ENCODE data around the gene RBM24.

Gene RBM24

GRCh38 chr6:17269840-17270239 is 11.3 kb upstream of the RBM24 start:
- no peak overlapping the region for H3K4me3 ChIP-seq (ENCODE audit: low read depth, low read length)
- TF ChIP-seq ZFP37 (tag by site-specific recombination; IDR thresholded peaks at IDR 0.05) (no peak), ZSCAN30 (tag by site-specific recombination; IDR thresholded peaks at IDR 0.05) (no peak), ZNF629 (tag by site-specific recombination; IDR thresholded peaks at IDR 0.05) (no peak), ZNF621 (tag by site-specific recombination; IDR thresholded peaks at IDR 0.05) (no peak), ZNF426 (tag by site-specific recombination; IDR thresholded peaks at IDR 0.05) (no peak), ZNF596 (tag by site-specific recombination; IDR thresholded peaks at IDR 0.05) (no peak), ZBTB1 (tag by site-specific recombination; IDR thresholded peaks at IDR 0.05) (no peak), ZNF404 (tag by site-specific recombination; IDR thresholded peaks at IDR 0.05) (no peak), SP3 (tag by site-specific recombination; IDR thresholded peaks at IDR 0.05) (no peak)
- no peak overlapping the region for H3K27ac ChIP-seq (ENCODE audit: extremely low read depth, low read depth, low read length)
- no peaks in the 10 kb centered on the region for H3K36me3 ChIP-seq (ENCODE audit: control insufficient read depth in 2 of 2, insufficient read depth in 1 of 2, low read length in 2 of 2)
- ChIA-PET POLR2A (no interaction called here), CTCF (no interaction called here)
- no peaks in the 10 kb centered on the region for H3K4me1 ChIP-seq (ENCODE audit: control insufficient read depth, insufficient read depth, low read length)
- no peaks in the 10 kb centered on the region for H3K9me3 ChIP-seq (ENCODE audit: control insufficient read depth, insufficient read depth, low read depth, low read length)

DNA sequence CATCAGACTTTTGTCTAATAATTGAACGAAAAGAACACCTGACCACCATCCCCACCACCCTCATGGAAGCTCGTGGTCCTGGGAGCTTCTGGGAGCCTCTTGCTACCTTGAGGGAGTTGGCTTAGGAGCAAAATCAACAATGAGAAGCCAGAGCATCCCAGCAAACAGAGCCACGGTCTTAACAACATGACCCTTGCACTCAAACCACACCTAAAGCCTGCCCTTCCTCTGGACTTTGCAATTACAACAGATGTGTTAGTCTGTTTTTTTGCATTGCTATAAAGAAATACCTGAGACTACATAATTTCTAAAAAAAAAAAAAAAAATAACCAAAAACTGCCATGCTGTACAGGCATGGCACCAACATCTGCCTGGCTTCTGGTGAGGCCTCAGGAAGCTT is 9.5 kb upstream of the RBM24 start:
- TF ChIP-seq ZNF416 (tag by site-specific recombination; IDR thresholded peaks at IDR 0.05) (no peak), ZNF843 (tag by site-specific recombination; IDR thresholded peaks at IDR 0.05) (no peak), ZNF558 (tag by site-specific recombination; IDR thresholded peaks at IDR 0.05) (no peak), ZNF433 (tag by site-specific recombination; IDR thresholded peaks at IDR 0.05; ENCODE audit: low read depth) (no peak), ZNF692 (tag by site-specific recombination; IDR thresholded peaks at IDR 0.05) (no peak), ZBTB1 (tag by site-specific recombination; IDR thresholded peaks at IDR 0.05) (no peak), KLF16 (tag by site-specific recombination; IDR thresholded peaks at IDR 0.05) (no peak), ZNF830 (tag by site-specific recombination; IDR thresholded peaks at IDR 0.05; ENCODE audit: low read depth) (no peak), ZNF354C (tag by site-specific recombination; IDR thresholded peaks at IDR 0.05; ENCODE audit: borderline replicate concordance, low read depth) (no peak), ZNF629 (tag by site-specific recombination; IDR thresholded peaks at IDR 0.05) (no peak), OVOL3 (tag by site-specific recombination; IDR thresholded peaks at IDR 0.05) (no peak), ZNF311 (tag by site-specific recombination; IDR thresholded peaks at IDR 0.05; ENCODE audit: borderline replicate concordance) (no peak), KLF1 (tag by site-specific recombination; IDR thresholded peaks at IDR 0.05) (no peak), ZBTB8A (tag by site-specific recombination; IDR thresholded peaks at IDR 0.05) (no peak), ZNF521 (tag by site-specific recombination; IDR thresholded peaks at IDR 0.05) (no peak), ZNF366 (tag by site-specific recombination; conservative IDR thresholded peaks at IDR 0.05) (no peak), ZNF16 (tag by site-specific recombination; IDR thresholded peaks at IDR 0.05; ENCODE audit: low read depth) (no peak)
- TF ChIP-seq, protein P1, sequence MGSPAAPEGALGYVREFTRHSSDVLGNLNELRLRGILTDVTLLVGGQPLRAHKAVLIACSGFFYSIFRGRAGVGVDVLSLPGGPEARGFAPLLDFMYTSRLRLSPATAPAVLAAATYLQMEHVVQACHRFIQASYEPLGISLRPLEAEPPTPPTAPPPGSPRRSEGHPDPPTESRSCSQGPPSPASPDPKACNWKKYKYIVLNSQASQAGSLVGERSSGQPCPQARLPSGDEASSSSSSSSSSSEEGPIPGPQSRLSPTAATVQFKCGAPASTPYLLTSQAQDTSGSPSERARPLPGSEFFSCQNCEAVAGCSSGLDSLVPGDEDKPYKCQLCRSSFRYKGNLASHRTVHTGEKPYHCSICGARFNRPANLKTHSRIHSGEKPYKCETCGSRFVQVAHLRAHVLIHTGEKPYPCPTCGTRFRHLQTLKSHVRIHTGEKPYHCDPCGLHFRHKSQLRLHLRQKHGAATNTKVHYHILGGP (tag by site-specific recombination; IDR thresholded peaks at IDR 0.05): no peak
- Histone ChIP-seq H3K9me3 (ENCODE audit: control insufficient read depth, insufficient read depth, low read depth, low read length) (no peaks in the 10 kb centered on the region), H3K4me1 (ENCODE audit: control insufficient read depth, insufficient read depth, low read length) (no peaks in the 10 kb centered on the region), H3K4me3 (ENCODE audit: low read depth, low read length) (no peak overlapping the region), H3K36me3 (ENCODE audit: control insufficient read depth in 2 of 2, insufficient read depth in 1 of 2, low read length in 2 of 2) (no peaks in the 10 kb centered on the region), H3K27ac (ENCODE audit: extremely low read depth, low read depth, low read length) (no peak overlapping the region)
- ChIA-PET CTCF (no interaction called here), POLR2A (no interaction called here)

Data from HEK293 (cell line).